ENCODE measurements around the gene PBX2. TPM values are rescaled to one million over a fixed set of nuclear protein-coding genes. Genes with fewer than 3 reads are reported as not detected.

Gene PBX2
- total RNA-seq, 1 donor from 2014 or later, result 18.1 TPM

DNA sequence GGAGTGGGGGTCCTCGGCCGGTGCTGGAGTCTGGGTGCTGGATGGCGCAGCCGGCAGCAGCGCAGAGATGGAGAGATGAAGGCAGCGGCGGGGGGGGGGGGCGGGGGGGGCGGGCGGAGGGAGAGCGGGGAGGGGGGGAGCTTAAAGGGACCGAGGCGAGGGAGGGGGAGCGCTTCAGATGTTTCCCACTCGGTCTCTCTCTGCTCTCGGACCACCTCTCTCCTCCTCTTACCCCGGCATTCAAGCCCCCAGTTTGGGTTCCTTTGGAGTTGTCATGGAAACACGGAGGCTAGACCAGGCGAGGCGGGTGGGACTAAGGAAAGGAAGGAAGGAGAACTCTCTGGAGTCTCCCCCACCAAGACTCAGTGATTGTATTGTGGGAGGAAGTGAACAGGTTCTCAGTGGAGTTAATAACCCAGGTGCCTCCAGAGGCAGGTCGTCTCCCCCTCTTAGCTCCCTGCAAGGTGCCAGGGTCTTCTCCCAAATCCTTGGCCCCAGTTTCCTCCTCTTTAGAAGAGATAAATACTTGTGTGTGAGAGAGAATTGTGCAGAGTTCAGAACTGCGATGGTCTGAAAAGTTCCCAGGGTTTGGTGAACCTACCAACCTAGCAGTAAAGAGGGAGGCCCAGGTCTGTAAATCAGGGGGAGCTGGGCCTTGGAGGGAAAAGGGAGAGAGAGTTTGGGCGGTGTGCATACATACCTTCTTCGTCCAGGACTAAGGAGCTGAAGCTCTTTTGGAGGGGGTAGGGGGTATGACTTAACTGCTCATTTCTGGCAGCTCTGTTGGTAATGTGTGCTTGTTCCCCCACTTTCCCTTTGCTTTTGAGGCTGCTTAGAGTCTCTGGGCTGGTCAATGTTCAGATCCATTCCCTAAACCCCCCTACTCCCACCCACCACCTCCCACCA lies 37.9 kb downstream of the PBX2 start, which contains the start of gene PRRT1:
TSS of gene PRRT1 (minus strand) at position 77 of the 906 bp plus-strand sequence. CDS start 112 bp downstream, outside the sequence.
- TF ChIP-seq CTCF (IDR thresholded peaks at IDR 0.05), result no peak
- intact Hi-C loops (cut with DNase I), result loop anchor here (5.0 to 10.0 kb wide), 3 partner anchors 107 to 417 kb away; partner anchors contain the start of genes CLIC1, NELFE and SKIC2
- H3K4me3 ChIP-seq, result peak within 1 kb of the TSS; percentile 79 to 86
- DNase-seq (ENCODE audit: low spot score in 2 of 2), result no peak
- H3K27ac ChIP-seq, result peak within 1 kb of the TSS; percentile 90 to 96
- H3K9me3 ChIP-seq, result no peaks in the 10 kb centered on the region
- no peaks in the 10 kb centered on the region for H3K27me3 ChIP-seq
- peaks cover 12 to 27% of the 10 kb centered on the region in 2 donors for H3K4me1 ChIP-seq
- peaks cover 11 to 17% of the 10 kb centered on the region in 2 donors for H3K36me3 ChIP-seq

DNA sequence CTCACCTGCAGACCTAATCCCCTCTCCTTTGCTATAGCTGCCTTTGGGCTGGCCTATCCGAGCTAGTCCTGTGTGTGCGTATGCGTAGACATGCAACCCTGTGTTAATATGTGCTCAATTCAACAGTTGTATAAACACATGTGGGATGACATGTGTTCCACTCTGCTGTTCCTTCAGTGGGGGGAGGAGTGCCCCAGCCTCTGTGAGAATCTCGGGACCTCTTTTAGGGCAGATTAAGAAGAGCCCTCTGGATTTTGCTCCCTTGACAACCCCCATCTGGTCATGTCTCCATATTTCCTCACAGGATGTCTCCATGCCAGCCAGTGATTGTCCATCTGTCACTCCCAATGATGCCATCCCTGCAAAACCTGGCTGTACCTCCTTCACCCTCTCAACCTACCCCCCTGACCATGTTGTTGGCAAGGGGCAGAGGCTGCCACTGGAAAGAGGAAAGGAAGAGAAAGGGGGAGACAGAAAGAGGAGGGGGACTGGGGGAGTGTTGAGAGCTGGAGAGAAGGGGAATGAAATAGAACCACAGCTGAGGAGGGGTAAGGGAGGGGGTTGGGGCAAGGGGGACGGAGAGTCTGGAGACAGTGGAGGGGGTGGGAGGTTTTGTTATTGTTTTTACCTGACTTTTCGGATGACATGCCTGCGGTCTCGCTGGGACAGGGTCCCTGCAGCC lies 38.7 kb downstream of the PBX2 start:
- Histone ChIP-seq H3K4me3 (peak overlapping the region; percentile 79 to 86), H3K9me3 (no peaks in the 10 kb centered on the region), H3K36me3 (peaks cover 10 to 13% of the 10 kb centered on the region in 2 donors), H3K27me3 (no peaks in the 10 kb centered on the region), H3K4me1 (peaks cover 12 to 27% of the 10 kb centered on the region in 2 donors), H3K27ac (peak overlapping the region; percentile 90 to 96)
- intact Hi-C loops (cut with DNase I), result loop anchor here (5.0 to 10.0 kb wide), 3 partner anchors 107 to 417 kb away; partner anchors contain the start of genes CLIC1, NELFE and SKIC2
- no peak for TF ChIP-seq CTCF (IDR thresholded peaks at IDR 0.05)
- DNase-seq (ENCODE audit: low spot score in 2 of 2), result no peak

DNA sequence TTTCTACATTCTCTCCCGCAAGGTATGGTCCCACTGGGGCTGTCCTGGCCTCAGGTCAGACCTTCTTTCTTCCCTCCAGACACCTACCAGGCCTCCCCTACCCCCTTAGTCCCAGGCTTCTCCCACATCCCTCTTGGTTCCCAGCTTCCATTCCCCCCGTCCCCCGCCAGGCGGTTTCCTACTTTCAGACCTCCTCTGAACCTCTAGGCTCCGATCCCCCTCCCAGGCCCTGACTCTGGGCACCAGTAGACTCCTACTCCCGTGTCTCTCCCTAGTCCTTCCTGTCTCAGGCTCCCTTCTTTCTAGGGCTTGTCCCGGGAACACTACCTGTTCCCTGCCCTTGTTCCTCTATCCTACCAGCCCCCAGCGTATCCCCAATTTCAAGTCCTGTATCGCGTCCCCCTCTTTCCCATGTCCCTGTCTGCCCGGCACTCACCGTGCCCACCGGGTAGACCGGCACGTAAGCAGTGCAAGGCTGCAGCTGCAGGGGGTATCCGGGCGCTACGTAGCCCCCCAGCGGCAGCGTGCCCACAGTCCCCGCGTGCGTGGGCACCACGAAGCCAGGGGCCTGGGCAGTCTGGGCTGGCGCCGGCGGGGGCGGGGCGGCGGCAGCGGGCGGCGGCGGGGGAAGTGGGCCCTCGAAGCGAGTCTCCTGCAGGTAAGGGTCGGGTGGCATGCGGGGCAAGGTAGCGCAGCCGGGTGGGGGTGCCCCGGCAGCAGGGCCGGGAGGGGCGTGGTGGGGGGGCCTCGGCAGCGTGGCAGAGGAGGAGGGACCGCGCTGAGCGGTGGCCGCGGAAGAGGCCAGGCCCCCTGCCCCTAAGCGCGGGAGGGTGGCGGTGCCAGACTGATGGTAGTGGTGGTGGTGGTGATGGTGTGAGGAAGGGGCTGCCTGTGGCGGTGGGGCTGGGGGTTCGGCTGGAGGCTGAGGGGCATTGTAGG lies 39.8 kb downstream of the PBX2 start:
- Histone ChIP-seq H3K27ac (peak overlapping the region in 1 of 2 donors; percentile 17), H3K27me3 (no peaks in the 10 kb centered on the region), H3K4me3 (peak overlapping the region; percentile 2 to 86), H3K9me3 (no peaks in the 10 kb centered on the region), H3K36me3 (peaks cover 10 to 13% of the 10 kb centered on the region in 2 donors), H3K4me1 (peaks cover 12 to 21% of the 10 kb centered on the region in 2 donors)
- no peak for TF ChIP-seq CTCF (IDR thresholded peaks at IDR 0.05)
- intact Hi-C loops (cut with DNase I), result loop anchor here (5.0 to 10.0 kb wide), 3 partner anchors 105 to 415 kb away; partner anchors contain the start of genes CLIC1, NELFE and SKIC2
- DNase-seq (ENCODE audit: low spot score in 2 of 2), result no peak

GRCh38 chr6:32149092-32149755 lies 40.8 kb downstream of the PBX2 start:
- no peak overlapping the region for H3K4me3 ChIP-seq
- no peaks in the 10 kb centered on the region for H3K9me3 ChIP-seq
- no peak overlapping the region for H3K27ac ChIP-seq
- DNase-seq (ENCODE audit: low spot score in 2 of 2), result no peak
- no peaks in the 10 kb centered on the region for H3K27me3 ChIP-seq
- no peak for TF ChIP-seq CTCF (IDR thresholded peaks at IDR 0.05)
- peaks cover 10 to 13% of the 10 kb centered on the region in 2 donors for H3K36me3 ChIP-seq
- H3K4me1 ChIP-seq, result peaks cover 8 to 18% of the 10 kb centered on the region in 2 donors
- intact Hi-C loops (cut with DNase I), result no loop called here

All from ascending aorta (tissue), 2 donors.